ENCODE results near the gene PDE7B. TPM values are rescaled to one million over a fixed set of nuclear protein-coding genes. Genes with fewer than 3 reads are reported as not detected.

The PDE7B gene
- total RNA-seq, 2 donors from 2014 or later, result 9.0 to 11.2 TPM

- no peaks in the 10 kb centered on the region for H3K9me3 ChIP-seq
- no peak for TF ChIP-seq CTCF (IDR thresholded peaks at IDR 0.05)
- no peak overlapping the region for H3K4me3 ChIP-seq
- H3K4me1 ChIP-seq, result peaks cover 0 to 6% of the 10 kb centered on the region in 2 donors
- no peak for DNase-seq (ENCODE audit: low spot score)
- no peaks in the 10 kb centered on the region for H3K36me3 ChIP-seq
- no peaks in the 10 kb centered on the region for H3K27me3 ChIP-seq
- H3K27ac ChIP-seq, result peak overlapping the region in 1 of 2 donors; percentile 19
These were observed 85.1 kb downstream of the PDE7B start for GRCh38 chr6:135936606-135937005.

GRCh38 chr6:135937106-135937505 is 85.6 kb downstream of the PDE7B start:
- Histone ChIP-seq H3K36me3 (no peaks in the 10 kb centered on the region), H3K27ac (peak overlapping the region in 1 of 2 donors; percentile 19), H3K4me1 (peaks cover 0 to 6% of the 10 kb centered on the region in 2 donors), H3K9me3 (no peaks in the 10 kb centered on the region), H3K27me3 (no peaks in the 10 kb centered on the region), H3K4me3 (no peak overlapping the region)
- no peak for TF ChIP-seq CTCF (IDR thresholded peaks at IDR 0.05)
- DNase-seq (ENCODE audit: low spot score), result no peak

GRCh38 chr6:135938576-135939207 is 87.2 kb downstream of the PDE7B start:
- DNase-seq (ENCODE audit: low spot score), result no peak
- Histone ChIP-seq H3K9me3 (no peaks in the 10 kb centered on the region), H3K36me3 (no peaks in the 10 kb centered on the region), H3K27ac (peak overlapping the region; percentile 64 to 73), H3K4me3 (peak overlapping the region in 1 of 2 donors; percentile 8), H3K27me3 (no peaks in the 10 kb centered on the region), H3K4me1 (peaks cover 0 to 6% of the 10 kb centered on the region in 2 donors)
- TF ChIP-seq CTCF (IDR thresholded peaks at IDR 0.05), result peak in 1 of 2 donors; percentile 59

- peak overlapping the region in 1 of 2 donors; percentile 8 for H3K4me3 ChIP-seq
- DNase-seq (ENCODE audit: low spot score), result no peak
- H3K27me3 ChIP-seq, result no peaks in the 10 kb centered on the region
- TF ChIP-seq CTCF (IDR thresholded peaks at IDR 0.05), result no peak
- no peaks in the 10 kb centered on the region for H3K9me3 ChIP-seq
- H3K36me3 ChIP-seq, result no peaks in the 10 kb centered on the region
- H3K4me1 ChIP-seq, result peaks cover 0 to 6% of the 10 kb centered on the region in 2 donors
- peak overlapping the region; percentile 64 to 73 for H3K27ac ChIP-seq
These were observed 87.7 kb downstream of the PDE7B start for GRCh38 chr6:135939208-135939591.

GRCh38 chr6:135940616-135941167 is 89.2 kb downstream of the PDE7B start:
- H3K9me3 ChIP-seq, result no peaks in the 10 kb centered on the region
- H3K4me1 ChIP-seq, result peaks cover 0 to 6% of the 10 kb centered on the region in 2 donors
- no peak overlapping the region for H3K27ac ChIP-seq
- no peak for DNase-seq (ENCODE audit: low spot score)
- H3K36me3 ChIP-seq, result no peaks in the 10 kb centered on the region
- TF ChIP-seq CTCF (IDR thresholded peaks at IDR 0.05), result no peak
- no peak overlapping the region for H3K4me3 ChIP-seq
- no peaks in the 10 kb centered on the region for H3K27me3 ChIP-seq

Data from right atrium auricular region (tissue), 2 donors.